B cell (primary cell): Measurements from ENCODE around the gene TUG1.

ENCODE experiments used
- CTCF ChIP-seq: fragments of 200-600 bp; IDR thresholded peaks from one replicate; pipeline ENCODE4 v1.8.0; 2022; ENCODE audit warnings: antibody characterized with exemption, mild to moderate bottlenecking
- EZH2 ChIP-seq: IDR thresholded peaks from 2 replicates; pipeline ENCODE4 v1.6.1; 2012; ENCODE audit warnings: borderline replicate concordance, low read depth, mild to moderate bottlenecking, moderate library complexity, low read length; ENCODE audit not compliant: insufficient read depth, poor library complexity, severe bottlenecking

GRCh38 chr22:30994960-30995359 is 25.9 kb downstream of the TUG1 start:
- TF ChIP-seq CTCF (no peak), EZH2 (no peak)
